GM23338 (cell line): Measurements from ENCODE around the gene SORCS2. TPM values are rescaled to one million over a fixed set of nuclear protein-coding genes. Genes with fewer than 3 reads are reported as not detected.

Source experiments
- ATAC-seq: fragments of 200-7000 bp; cut with Tn5 transposase; 3 replicates; pipeline ENCODE4 v1.9.1; 2020
- DNase-seq: peaks from one replicate; pipeline ENCODE4 v3.0.0-alpha.2; 2015; ENCODE audit warnings: low spot score
- H2AFZ ChIP-seq: fragments of 200-600 bp; sonication (generic); 2 replicates; pipeline ENCODE4 v1.8.0; 2016; ENCODE audit warnings: antibody characterized with exemption, mild to moderate bottlenecking, moderate library complexity
- H3F3A ChIP-seq: fragments of 200-600 bp; sonication (generic); replicated peaks from 2 replicates; pipeline ENCODE4 v1.8.0; 2017; ENCODE audit warnings: antibody characterized with exemption, mixed run types, low read depth
- H3K27ac ChIP-seq: fragments of 200-600 bp; sonication (generic); 2 replicates; pipeline ENCODE4 v1.6.1; 2016; ENCODE audit warnings: low read depth
- H3K27me3 ChIP-seq: fragments of 200-600 bp; sonication (generic); 2 replicates; pipeline ENCODE4 v1.8.0; 2016; ENCODE audit warnings: mild to moderate bottlenecking, mixed run types, moderate library complexity; ENCODE audit not compliant: insufficient read depth
- H3K36me3 ChIP-seq: fragments of 200-600 bp; sonication (generic); 2 replicates; pipeline ENCODE4 v1.8.0; 2016; ENCODE audit warnings: mild to moderate bottlenecking; ENCODE audit not compliant: insufficient read depth
- H3K4me1 ChIP-seq: fragments of 200-600 bp; sonication (generic); 2 replicates; pipeline ENCODE4 v1.8.0; 2016; ENCODE audit warnings: mild to moderate bottlenecking, moderate library complexity; ENCODE audit not compliant: insufficient read depth
- H3K4me2 ChIP-seq: fragments of 200-600 bp; sonication (generic); 2 replicates; pipeline ENCODE4 v1.7.1; 2017; ENCODE audit warnings: mixed run types
- H3K4me3 ChIP-seq: fragments of 200-600 bp; sonication (generic); 2 replicates; pipeline ENCODE4 v1.6.1; 2016; ENCODE audit warnings: mixed run types
- H3K79me2 ChIP-seq: fragments of 200-600 bp; sonication (generic); replicated peaks from 2 replicates; pipeline ENCODE4 v1.8.0; 2017; ENCODE audit warnings: mild to moderate bottlenecking; ENCODE audit not compliant: insufficient read depth
- H3K9me2 ChIP-seq: fragments of 200-600 bp; sonication (generic); 2 replicates; pipeline ENCODE4 v1.8.0; 2017; ENCODE audit not compliant: insufficient read depth
- H4K20me1 ChIP-seq: fragments of 200-600 bp; sonication (generic); replicated peaks from 2 replicates; pipeline ENCODE4 v1.8.0; 2017; ENCODE audit warnings: mild to moderate bottlenecking; ENCODE audit not compliant: insufficient read depth
- H3K27ac Mint-ChIP-seq: 2 replicates; pipeline ENCODE4 v1.8.0; 2020; ENCODE audit warnings: inconsistent platforms, mild to moderate bottlenecking, moderate library complexity, mixed read lengths
- H3K27me3 Mint-ChIP-seq: 3 replicates; pipeline ENCODE4 v1.8.0; 2022; ENCODE audit warnings: low read depth, mild to moderate bottlenecking, moderate library complexity, mixed read lengths, inconsistent platforms; ENCODE audit not compliant: insufficient read depth, poor library complexity
- H3K36me3 Mint-ChIP-seq: 3 replicates; pipeline ENCODE4 v1.8.0; 2021; ENCODE audit warnings: low read depth, mild to moderate bottlenecking, inconsistent platforms, moderate library complexity, mixed read lengths
- H3K4me1 Mint-ChIP-seq: 3 replicates; pipeline ENCODE4 v1.8.0; 2020; ENCODE audit warnings: mild to moderate bottlenecking, inconsistent platforms, mixed read lengths
- H3K4me3 Mint-ChIP-seq: 3 replicates; pipeline ENCODE4 v1.8.0; 2021; ENCODE audit warnings: moderate library complexity, mild to moderate bottlenecking, inconsistent platforms, mixed read lengths
- H3K9me3 Mint-ChIP-seq: 3 replicates; pipeline ENCODE4 v1.8.0; 2020; ENCODE audit warnings: moderate library complexity, mild to moderate bottlenecking, inconsistent platforms, mixed read lengths
- polyA plus RNA-seq: library from polyadenylated mRNA; unstranded; fragments of >200 nt; fragmentation: Nextera tagmentation; extraction: Ambion mirVana; gene quantifications from 2 replicates; pipeline ENCODE4 v1.2.1, GENCODE V29; 2016
- total RNA-seq: library from RNA; depleted of rRNA; stranded (reverse); fragments of >200 nt; shearing (Covaris generic); gene quantifications from 2 replicates; pipeline ENCODE4 v1.2.3, GENCODE V29; 2014
- TF ChIP-seq, protein P1 (sequence below): fragments of 250-450 bp; sonication (Bioruptor Pico); IDR thresholded peaks from 2 replicates; pipeline ENCODE4 v1.5.0; 2020; ENCODE audit warnings: mild to moderate bottlenecking, moderate library complexity

The SORCS2 gene
- total and polyA plus RNA-seq, 2 experiments from 2014 or later, result 0.47 to 2.4 TPM

DNA sequence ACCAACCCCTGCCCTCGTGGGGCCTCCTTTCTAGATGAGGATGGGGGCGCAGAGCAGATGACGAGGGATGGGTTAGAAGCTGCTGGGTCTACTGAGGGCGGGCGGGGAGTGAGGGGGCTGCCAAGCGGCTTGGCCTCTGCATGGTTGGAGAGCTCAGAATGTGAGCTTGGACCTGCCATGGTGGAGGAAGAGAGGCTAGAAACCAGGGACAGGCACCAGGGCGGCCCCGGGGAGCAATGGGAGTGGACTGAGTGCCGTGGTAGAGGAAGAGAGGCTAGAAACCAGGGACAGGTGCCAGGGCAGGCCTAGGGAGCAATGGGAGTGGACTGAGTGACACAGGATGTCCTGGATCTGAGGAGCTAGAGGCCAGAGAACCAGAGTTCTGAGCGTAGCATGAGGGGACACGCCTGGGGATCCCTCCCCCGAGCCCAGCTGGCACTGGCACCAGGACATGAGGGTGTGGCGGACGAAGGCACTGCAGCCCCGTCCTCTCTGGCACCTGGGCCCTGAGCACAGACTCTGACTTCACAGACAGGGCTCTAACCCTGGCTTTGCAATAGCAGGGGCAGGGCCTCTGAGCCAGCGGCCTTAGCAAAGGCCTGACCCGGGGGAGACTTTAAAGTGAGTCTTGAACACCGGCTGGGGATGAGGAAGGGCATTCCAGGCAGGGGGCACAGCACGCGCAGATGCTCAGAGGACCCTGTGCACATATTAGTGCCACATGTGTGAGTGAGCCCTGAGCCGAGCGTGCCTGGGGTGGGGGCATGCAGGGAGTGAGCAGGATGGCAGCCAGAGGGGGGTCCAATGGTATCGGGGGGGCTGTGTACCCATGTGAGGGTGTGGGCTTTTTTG lies 456.4 kb downstream of the SORCS2 start (continued):
- TF ChIP-seq, protein P1, sequence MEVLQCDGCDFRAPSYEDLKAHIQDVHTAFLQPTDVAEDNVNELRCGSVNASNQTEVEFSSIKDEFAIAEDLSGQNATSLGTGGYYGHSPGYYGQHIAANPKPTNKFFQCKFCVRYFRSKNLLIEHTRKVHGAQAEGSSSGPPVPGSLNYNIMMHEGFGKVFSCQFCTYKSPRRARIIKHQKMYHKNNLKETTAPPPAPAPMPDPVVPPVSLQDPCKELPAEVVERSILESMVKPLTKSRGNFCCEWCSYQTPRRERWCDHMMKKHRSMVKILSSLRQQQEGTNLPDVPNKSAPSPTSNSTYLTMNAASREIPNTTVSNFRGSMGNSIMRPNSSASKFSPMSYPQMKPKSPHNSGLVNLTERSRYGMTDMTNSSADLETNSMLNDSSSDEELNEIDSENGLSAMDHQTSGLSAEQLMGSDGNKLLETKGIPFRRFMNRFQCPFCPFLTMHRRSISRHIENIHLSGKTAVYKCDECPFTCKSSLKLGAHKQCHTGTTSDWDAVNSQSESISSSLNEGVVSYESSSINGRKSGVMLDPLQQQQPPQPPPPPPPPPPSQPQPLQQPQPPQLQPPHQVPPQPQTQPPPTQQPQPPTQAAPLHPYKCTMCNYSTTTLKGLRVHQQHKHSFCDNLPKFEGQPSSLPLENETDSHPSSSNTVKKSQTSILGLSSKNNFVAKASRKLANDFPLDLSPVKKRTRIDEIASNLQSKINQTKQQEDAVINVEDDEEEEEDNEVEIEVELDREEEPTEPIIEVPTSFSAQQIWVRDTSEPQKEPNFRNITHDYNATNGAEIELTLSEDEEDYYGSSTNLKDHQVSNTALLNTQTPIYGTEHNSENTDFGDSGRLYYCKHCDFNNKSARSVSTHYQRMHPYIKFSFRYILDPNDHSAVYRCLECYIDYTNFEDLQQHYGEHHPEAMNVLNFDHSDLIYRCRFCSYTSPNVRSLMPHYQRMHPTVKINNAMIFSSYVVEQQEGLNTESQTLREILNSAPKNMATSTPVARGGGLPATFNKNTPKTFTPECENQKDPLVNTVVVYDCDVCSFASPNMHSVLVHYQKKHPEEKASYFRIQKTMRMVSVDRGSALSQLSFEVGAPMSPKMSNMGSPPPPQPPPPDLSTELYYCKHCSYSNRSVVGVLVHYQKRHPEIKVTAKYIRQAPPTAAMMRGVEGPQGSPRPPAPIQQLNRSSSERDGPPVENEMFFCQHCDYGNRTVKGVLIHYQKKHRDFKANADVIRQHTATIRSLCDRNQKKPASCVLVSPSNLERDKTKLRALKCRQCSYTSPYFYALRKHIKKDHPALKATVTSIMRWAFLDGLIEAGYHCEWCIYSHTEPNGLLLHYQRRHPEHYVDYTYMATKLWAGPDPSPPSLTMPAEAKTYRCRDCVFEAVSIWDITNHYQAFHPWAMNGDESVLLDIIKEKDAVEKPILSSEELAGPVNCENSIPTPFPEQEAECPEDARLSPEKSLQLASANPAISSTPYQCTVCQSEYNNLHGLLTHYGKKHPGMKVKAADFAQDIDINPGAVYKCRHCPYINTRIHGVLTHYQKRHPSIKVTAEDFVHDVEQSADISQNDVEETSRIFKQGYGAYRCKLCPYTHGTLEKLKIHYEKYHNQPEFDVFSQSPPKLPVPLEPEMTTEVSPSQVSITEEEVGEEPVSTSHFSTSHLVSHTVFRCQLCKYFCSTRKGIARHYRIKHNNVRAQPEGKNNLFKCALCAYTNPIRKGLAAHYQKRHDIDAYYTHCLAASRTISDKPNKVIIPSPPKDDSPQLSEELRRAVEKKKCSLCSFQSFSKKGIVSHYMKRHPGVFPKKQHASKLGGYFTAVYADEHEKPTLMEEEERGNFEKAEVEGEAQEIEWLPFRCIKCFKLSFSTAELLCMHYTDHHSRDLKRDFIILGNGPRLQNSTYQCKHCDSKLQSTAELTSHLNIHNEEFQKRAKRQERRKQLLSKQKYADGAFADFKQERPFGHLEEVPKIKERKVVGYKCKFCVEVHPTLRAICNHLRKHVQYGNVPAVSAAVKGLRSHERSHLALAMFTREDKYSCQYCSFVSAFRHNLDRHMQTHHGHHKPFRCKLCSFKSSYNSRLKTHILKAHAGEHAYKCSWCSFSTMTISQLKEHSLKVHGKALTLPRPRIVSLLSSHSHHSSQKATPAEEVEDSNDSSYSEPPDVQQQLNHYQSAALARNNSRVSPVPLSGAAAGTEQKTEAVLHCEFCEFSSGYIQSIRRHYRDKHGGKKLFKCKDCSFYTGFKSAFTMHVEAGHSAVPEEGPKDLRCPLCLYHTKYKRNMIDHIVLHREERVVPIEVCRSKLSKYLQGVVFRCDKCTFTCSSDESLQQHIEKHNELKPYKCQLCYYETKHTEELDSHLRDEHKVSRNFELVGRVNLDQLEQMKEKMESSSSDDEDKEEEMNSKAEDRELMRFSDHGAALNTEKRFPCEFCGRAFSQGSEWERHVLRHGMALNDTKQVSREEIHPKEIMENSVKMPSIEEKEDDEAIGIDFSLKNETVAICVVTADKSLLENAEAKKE (CRISPR knock-in tag), result no peak

DNA sequence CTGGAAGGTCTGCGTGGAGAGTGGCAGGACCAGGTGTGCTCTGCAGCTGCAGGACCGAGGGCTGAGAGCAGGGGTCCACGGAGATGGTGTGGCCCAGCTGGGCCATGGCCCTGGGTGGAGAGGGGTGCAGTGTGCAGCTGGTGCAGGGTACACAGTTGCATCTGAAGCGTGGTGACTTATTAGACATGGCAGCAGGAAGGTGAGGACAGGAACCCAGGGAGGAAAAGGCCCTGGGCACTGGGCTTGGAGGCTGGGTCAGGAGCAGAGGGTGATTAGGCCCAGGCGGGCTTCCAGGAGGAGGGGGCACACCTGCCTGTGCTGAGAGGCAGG lies 457.0 kb downstream of the SORCS2 start:
- H3K79me2 ChIP-seq, result no peaks in the 10 kb centered on the region
- no peak overlapping the region for H3K4me2 ChIP-seq
- H3K27ac ChIP-seq, result no peak overlapping the region
- Mint-ChIP-seq H3K4me3 (no peak overlapping the region), H3K9me3 (peaks cover 4% of the 10 kb centered on the region; the same call in 2 of the 3 replicates), H3K36me3 (no peaks in the 10 kb centered on the region), H3K27me3 (peaks cover 19% of the 10 kb centered on the region), H3K4me1 (peaks cover 20% of the 10 kb centered on the region), H3K27ac (no peak overlapping the region)
- no peak for DNase-seq
- H4K20me1 ChIP-seq, result no peaks in the 10 kb centered on the region
- TF ChIP-seq, protein P1 (CRISPR knock-in tag), result no peak
- H2AFZ ChIP-seq, result no peak overlapping the region
- H3K4me1 ChIP-seq, result peaks cover 4% of the 10 kb centered on the region
- H3F3A ChIP-seq, result no peaks in the 10 kb centered on the region
- no peak overlapping the region for H3K4me3 ChIP-seq
- H3K9me2 ChIP-seq, result no peaks in the 10 kb centered on the region
- no peak for ATAC-seq
- H3K36me3 ChIP-seq, result no peaks in the 10 kb centered on the region
- no peaks in the 10 kb centered on the region for H3K27me3 ChIP-seq
